IPS DF 19.7 (cell line): ENCODE data around the gene ZNF628.

Experiments
- DNase-seq: peaks from one replicate; pipeline ENCODE4 v3.0.0-alpha.2; 2013; ENCODE audit warnings: low read depth, low spot score

The ZNF628 gene

DNA sequence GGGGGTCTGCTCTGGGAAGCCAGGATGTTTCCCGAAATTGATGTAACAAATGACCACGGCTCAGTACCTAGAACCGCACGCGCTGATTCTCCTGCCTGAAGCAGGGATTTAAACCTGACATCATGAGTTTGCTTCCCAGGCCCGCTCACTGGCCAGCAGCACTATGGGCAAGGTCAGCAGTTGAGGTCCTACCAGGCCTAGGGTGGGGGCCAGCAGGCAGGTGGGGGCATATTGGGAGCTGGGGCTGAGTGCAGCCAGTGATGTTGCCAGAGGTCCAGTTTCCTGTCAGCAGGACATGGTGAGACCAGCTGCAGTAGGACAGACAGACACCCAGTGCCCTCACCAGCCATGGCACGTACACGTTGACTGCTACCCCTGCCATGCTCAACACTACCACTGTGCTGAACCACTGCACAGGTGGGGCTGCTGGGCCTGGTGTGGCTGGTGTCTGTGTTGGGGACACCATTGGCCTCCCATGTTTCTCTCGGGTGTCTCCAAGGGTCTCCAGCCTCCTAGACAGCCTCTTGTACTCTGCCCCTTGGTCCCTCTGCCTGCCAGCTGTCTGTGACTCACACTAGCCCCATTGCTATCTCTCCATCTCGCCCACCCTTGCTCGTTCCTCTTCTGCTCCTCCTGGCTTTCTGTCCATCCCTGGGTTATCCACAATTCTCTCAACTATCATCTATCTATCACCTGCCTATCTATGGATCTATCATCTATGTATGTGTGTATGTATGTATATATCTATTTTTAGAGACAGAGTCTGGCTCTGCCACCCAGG lies 10.8 kb upstream of the ZNF628 start:
- DNase-seq: no peak

DNA sequence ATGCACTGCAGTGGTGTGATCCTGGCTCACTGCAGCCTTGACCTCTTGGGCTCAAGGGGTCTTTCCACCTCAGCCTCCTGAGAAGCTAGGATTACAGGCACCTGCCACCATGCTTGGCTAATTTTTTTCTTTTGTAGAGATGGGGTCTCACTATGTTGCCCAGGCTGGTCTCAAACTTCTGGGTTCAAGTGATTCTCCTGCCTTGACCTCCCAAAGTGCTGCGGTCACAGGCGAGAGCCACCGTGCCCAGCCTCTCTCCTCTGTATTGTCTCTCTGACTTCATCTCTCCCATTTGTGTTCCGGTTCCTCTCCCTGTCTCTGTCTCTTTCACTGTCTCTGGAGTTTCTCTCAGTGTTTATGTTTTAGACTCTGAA lies 10.2 kb upstream of the ZNF628 start:
- DNase-seq: no peak

DNA sequence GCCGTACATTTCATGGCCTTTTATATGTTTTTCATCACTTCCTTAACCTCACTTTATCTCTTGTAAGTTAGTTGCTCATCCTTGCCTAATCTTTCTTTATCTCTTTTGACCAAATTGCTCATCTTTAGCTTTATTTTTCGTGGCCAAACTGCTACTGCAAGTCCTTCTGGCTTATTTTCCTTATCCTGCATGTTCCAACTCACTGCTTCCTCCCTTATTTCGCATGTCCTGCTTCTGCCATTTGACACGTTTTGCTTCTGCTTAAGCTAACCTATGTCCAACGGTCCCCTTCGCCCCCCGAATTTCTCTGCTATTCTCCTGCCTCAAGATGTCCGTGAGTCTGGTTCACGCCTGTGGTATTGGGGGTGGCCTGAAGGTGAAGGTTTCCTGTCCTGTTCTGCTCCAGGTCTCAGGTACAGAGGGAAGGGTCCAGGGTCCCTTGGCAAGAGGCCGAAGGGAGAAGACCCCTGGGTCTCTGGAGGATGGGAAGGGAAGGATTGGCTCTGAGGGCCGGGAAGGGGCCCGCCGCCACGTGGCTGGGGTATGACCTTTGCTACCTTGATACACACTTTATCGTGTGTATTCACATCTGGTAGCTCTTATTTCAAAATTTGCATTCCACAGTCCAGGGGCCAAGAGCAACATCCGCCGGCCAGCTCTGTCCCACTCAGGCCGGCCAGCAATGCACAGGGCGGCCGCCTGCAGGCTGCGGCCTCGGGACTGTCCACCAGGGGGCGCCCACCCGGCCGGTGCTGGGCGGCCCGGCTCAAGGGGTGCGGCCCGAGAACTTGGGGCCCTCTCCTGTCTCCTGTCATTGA lies 9.0 kb upstream of the ZNF628 start:
- DNase-seq: no peak

DNA sequence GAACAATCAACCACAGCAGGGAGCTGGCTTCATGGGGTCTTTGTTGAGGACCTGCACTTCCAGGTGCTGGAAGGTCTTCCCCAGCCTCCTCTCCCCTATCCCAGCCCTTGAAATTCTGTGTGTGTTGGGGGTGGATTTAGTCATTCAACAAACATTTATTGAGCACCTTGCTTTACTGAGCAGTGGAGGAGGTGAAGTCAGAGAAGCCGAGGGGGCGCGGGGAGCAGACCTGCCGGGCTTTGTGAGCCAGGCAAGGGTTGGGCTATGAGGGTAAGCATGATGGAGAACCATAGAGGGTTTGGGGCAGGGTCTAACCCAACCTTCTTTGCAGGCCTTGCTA lies 8.4 kb upstream of the ZNF628 start:
- DNase-seq: no peak

DNA sequence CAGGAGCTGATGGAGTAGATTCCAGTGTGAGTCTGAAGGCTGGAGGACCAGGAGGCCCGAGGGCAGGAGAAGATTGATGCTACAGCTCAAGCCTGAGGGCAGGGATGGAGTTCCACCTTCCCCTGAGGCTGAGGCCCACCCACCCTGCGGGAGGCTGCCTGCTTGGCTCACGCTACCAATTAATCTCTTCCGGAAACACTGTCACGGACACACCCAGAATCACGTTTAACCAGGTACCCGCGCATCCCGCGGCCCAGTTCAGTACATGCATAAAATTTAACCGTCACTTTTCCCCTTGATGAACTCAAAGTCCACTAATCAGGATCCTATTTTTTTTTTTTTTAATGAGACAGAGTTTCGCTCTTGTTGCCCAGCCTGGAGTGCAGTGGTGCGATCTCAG lies 5.2 kb upstream of the ZNF628 start:
- no peak for DNase-seq

- DNase-seq: no peak
These were observed 4.0 kb upstream of the ZNF628 start for GRCh38 chr19:55472463-55472862.

GRCh38 chr19:55473225-55474012 lies 3.0 kb upstream of the ZNF628 start:
- no peak for DNase-seq

- no peak for DNase-seq
These were observed 1.9 kb upstream of the ZNF628 start for GRCh38 chr19:55474269-55475265.

DNA sequence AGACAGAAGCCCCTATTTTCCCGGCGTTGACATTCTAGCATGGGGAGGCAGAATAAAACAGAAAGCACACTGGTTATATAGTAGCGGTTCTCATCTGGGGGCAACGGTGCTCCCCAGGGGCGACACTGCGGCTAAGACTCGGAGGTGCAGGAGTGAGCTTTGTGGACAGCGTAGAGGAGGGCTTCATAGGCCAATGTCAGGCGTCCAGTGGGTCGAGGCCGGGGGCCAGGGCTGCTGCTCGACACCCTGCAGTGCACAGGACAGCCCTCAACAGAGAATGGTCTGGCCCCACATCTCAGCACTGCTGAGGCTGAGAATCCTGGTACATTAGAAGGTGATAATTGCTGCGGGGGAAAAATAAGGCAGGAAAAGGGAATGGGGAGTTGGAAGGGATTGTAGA lies 1.5 kb downstream of the ZNF628 start:
- DNase-seq: no peak

- DNase-seq: no peak
These were observed 1.9 kb downstream of the ZNF628 start for GRCh38 chr19:55478364-55478763.

DNA sequence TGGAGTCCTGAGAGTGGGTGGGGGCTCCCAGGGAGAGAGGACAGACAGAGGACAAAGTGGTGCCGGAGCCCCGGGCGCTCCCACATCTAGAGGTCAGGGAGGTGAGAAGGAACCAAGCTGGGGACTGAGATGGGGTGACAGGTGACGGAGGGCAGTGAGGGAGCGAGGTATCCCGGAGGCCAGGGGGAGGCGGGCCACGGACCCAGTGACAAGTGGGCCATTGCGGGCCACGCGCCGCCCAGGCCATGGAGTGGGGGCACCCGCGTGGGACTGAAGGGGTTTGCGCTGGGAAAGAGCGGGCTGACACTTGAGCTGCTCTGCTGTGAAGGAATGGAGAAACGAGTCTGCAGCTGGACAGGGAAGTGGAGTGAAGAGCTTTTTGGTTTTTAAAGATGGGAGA lies 2.6 kb downstream of the ZNF628 start:
- DNase-seq: no peak

DNA sequence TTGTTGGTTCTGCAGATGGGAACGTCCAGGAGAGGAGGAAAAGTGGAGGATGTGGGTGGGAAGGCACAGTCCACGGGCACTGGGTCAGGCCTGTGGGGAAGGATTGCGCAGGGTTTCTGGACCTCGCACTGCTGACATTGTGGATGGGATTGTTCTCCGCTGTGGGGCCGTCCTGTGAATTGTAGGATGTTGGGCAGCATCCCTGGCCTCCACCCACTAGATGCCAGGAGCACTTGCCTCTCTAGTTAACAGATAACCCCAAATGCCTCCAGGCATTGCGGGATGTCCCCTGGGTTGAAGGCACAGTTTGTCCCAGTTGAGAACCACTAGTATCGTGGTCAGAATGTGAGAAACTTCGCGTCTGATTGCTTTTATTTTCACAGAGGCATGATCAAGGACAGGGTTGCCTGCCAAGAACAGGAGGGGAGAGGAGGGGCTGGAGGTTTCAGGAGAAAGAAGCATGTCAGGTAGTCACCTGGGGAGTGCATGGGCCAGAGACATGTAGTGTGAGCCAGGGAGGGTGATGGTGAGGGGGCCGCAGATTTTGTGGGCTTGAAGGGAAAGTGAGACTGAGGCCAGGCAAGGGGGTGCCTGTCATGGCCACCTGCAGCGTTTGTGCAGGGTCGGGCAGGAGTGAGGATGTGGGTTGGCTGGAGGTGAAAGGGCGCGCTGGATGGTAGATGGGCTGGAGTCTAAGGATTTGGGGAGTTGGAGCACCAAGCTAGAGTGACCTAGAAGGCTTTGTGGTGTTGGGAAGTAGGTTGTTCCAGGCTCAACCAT lies 3.2 kb downstream of the ZNF628 start:
- DNase-seq: no peak

- DNase-seq: no peak
These were observed 4.9 kb downstream of the ZNF628 start for GRCh38 chr19:55481148-55481793.

- no peak for DNase-seq
These were observed 5.4 kb downstream of the ZNF628 start for GRCh38 chr19:55481794-55482155.

- DNase-seq: no peak
These were observed 5.9 kb downstream of the ZNF628 start for GRCh38 chr19:55482156-55482961.

DNA sequence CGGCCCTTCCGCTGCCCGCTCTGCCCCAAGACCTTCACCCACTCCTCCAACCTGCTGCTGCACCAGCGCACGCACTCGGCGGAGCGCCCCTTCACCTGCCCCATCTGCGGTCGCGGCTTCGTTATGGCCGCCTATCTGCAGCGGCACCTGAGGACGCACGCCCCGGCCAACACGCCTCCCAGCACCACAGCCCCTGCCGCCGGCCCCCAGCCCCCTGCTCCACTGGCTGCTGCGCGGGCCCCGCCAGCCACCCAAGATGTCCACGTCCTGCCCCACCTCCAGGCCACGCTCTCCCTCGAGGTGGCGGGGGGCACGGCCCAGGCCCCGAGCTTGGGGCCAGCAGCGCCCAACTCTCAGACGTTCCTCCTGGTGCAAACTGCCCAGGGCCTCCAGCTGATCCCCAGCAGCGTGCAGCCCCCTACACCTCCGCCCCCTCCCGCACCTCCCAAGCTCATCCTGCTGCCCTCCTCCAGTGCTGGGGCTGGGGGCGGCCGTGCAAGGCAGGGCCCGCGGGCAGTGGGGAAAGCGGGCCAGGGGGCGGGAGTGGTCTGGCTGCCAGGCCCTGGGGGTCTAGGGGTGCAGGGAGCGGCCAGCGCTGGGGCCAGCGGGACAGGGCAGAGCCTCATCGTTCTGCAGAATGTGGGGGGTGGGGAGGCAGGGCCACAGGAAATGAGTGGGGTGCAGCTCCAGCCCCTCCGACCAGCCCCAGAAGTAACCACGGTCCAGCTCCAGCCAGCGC lies 6.7 kb downstream of the ZNF628 start:
- no peak for DNase-seq

- no peak for DNase-seq
These were observed 7.5 kb downstream of the ZNF628 start for GRCh38 chr19:55483706-55484592.
